ENCODE results near the gene DIPK1B.
A peak's percentile ranks its signal among the peaks of the same experiment; 100 is the strongest.

Gene DIPK1B

GRCh38 chr9:136739509-136739908, 27.1 kb downstream of the DIPK1B start:
- DNase-seq (ENCODE audit: low spot score) = no peak
- TF ChIP-seq CTCF (IDR thresholded peaks at IDR 0.05; ENCODE audit: extremely low read depth, missing control alignments) = no peak

- TF ChIP-seq CTCF (IDR thresholded peaks at IDR 0.05; ENCODE audit: extremely low read depth, missing control alignments) = no peak
- DNase-seq (ENCODE audit: low spot score) = no peak
Observed at GRCh38 chr9:136740069-136740468, 27.7 kb downstream of the DIPK1B start.

- TF ChIP-seq CTCF (IDR thresholded peaks at IDR 0.05; ENCODE audit: extremely low read depth, missing control alignments) = no peak
- DNase-seq (ENCODE audit: low spot score) = no peak
Observed at GRCh38 chr9:136740491-136740890, 28.1 kb downstream of the DIPK1B start.

- TF ChIP-seq CTCF (IDR thresholded peaks at IDR 0.05; ENCODE audit: extremely low read depth, missing control alignments) = no peak
- DNase-seq (ENCODE audit: low spot score) = no peak
Observed at GRCh38 chr9:136740971-136741882, 28.9 kb downstream of the DIPK1B start.

- DNase-seq (ENCODE audit: low spot score) = peak; percentile 92
- TF ChIP-seq CTCF (IDR thresholded peaks at IDR 0.05; ENCODE audit: extremely low read depth, missing control alignments) = no peak
Observed at GRCh38 chr9:136741883-136742571, 29.7 kb downstream of the DIPK1B start.

GRCh38 chr9:136742591-136743391, 30.4 kb downstream of the DIPK1B start, which contains the start of gene LCN10:
Gene LCN10 (minus strand): TSS chr9:136742940. CDS start chr9:136742903, 37 bp downstream.
- DNase-seq (ENCODE audit: low spot score) = no peak

More at GRCh38 chr9:136742591-136743391, 30.4 kb downstream of the DIPK1B start, which contains the start of gene LCN10:
- peak; percentile 34 for TF ChIP-seq CTCF (IDR thresholded peaks at IDR 0.05; ENCODE audit: extremely low read depth, missing control alignments)
